Astrocyte of the spinal cord (primary cell): Measurements from ENCODE around the gene LSM7.

ENCODE experiments used
- DNase-seq: peaks from one replicate; pipeline ENCODE4 v3.0.0; 2011; ENCODE audit warnings: low read depth, low spot score
- H3K4me3 ChIP-seq: 2 replicates; pipeline ENCODE4 v1.5.1; 2011; ENCODE audit warnings: low read depth, mild to moderate bottlenecking, low read length, moderate library complexity
- CTCF ChIP-seq: IDR thresholded peaks from 2 replicates; pipeline ENCODE4 v1.5.1; 2012; ENCODE audit warnings: low read depth, mild to moderate bottlenecking, low read length, inconsistent platforms
- in situ Hi-C: cut with HindIII; loops from 2 replicates; pipeline ENCODE4 v1.10.0; 2017; ENCODE audit warnings: low sequenced_read_pairs

Gene LSM7

GRCh38 chr19:2332341-2333026, 4.1 kb upstream of the LSM7 start:
- H3K4me3 ChIP-seq, result no peak overlapping the region
- no peak for TF ChIP-seq CTCF
- in situ Hi-C loops, result no loop called here
- no peak for DNase-seq

GRCh38 chr19:2331601-2332246, 3.3 kb upstream of the LSM7 start:
- no peak for TF ChIP-seq CTCF
- in situ Hi-C loops, result no loop called here
- H3K4me3 ChIP-seq, result no peak overlapping the region
- no peak for DNase-seq

GRCh38 chr19:2330632-2331284, 2.4 kb upstream of the LSM7 start:
- in situ Hi-C loops, result no loop called here

GRCh38 chr19:2330255-2330631, 1.9 kb upstream of the LSM7 start:
- in situ Hi-C loops, result no loop called here
- TF ChIP-seq CTCF, result no peak
- DNase-seq, result no peak
- no peak overlapping the region for H3K4me3 ChIP-seq

More at GRCh38 chr19:2330632-2331284, 2.4 kb upstream of the LSM7 start:
- H3K4me3 ChIP-seq, result no peak overlapping the region
- no peak for DNase-seq
- no peak for TF ChIP-seq CTCF

GRCh38 chr19:2329501-2329916, 1.1 kb upstream of the LSM7 start:
- H3K4me3 ChIP-seq, result peak overlapping the region; percentile 97
- in situ Hi-C loops, result no loop called here
- no peak for DNase-seq
- no peak for TF ChIP-seq CTCF

- DNase-seq, result no peak
- no peak for TF ChIP-seq CTCF
- peak overlapping the region; percentile 97 for H3K4me3 ChIP-seq
- in situ Hi-C loops, result no loop called here
Observed at GRCh38 chr19:2329149-2329478, 728 bp upstream of the LSM7 start.
